ENCODE measurements around the gene MCUR1. TPM values are rescaled to one million over a fixed set of nuclear protein-coding genes. Genes with fewer than 3 reads are reported as not detected.

The MCUR1 gene
- total RNA-seq, 1 donor from 2014 or later: 16.3 TPM

DNA sequence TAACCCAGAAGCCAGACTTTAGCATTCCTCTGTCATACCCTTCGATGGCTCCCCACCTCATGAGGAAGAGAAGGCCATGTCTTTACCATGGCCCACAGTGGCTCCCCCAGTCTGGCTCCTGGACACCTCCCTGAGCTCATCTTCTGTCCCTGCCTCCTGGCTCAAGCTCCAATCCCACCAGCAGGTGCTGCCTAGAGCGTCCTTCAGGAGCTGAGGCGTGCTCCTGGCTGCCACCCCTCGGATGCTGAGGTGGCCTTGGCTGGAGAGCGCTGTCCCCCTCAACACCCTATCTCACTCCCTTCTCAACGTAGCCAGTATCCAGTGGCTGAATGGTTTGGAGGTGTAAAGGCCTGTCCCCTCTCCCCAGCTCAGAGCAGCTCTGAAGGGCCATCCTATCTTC is 55.3 kb downstream of the MCUR1 start:
- TF ChIP-seq CTCF (conservative IDR thresholded peaks at IDR 0.05; ENCODE audit: low read depth, low read length): no peak
- H3K4me3 ChIP-seq (ENCODE audit: low read depth, low read length): no peak overlapping the region
- no peak for DNase-seq (ENCODE audit: low read depth)

DNA sequence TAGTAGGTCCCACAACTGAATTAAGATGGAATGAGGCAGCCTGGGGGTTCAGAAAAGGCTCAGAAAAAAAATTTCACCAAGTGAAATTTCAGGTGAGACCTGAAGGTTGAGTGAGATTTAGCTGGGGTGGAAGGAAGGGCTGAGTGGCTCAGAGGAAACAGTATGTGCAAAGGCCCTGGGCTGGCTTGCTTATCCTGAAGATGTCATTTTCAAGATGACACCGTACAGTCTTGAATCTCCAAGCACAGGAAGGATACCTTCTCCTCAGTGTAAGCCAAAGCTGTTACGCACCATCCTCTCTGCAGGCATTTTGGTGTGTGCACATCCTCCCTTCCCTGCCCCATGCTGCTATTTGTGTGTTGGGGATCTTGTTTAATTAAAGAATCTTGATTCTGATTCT is 59.7 kb downstream of the MCUR1 start:
- no peak for DNase-seq (ENCODE audit: low read depth)
- no peak for TF ChIP-seq CTCF (conservative IDR thresholded peaks at IDR 0.05; ENCODE audit: low read depth, low read length)
- no peak overlapping the region for H3K4me3 ChIP-seq (ENCODE audit: low read depth, low read length)

- no peak for DNase-seq (ENCODE audit: low read depth)
- no peak overlapping the region for H3K4me3 ChIP-seq (ENCODE audit: low read depth, low read length)
- no peak for TF ChIP-seq CTCF (conservative IDR thresholded peaks at IDR 0.05; ENCODE audit: low read depth, low read length)
These were observed 70.6 kb downstream of the MCUR1 start for GRCh38 chr6:13743736-13744127.

- no peak overlapping the region for H3K4me3 ChIP-seq (ENCODE audit: low read depth, low read length)
- TF ChIP-seq CTCF (conservative IDR thresholded peaks at IDR 0.05; ENCODE audit: low read depth, low read length): no peak
- no peak for DNase-seq (ENCODE audit: low read depth)
These were observed 71.2 kb downstream of the MCUR1 start for GRCh38 chr6:13742961-13743735.

- no peak overlapping the region for H3K4me3 ChIP-seq (ENCODE audit: low read depth, low read length)
- no peak for TF ChIP-seq CTCF (conservative IDR thresholded peaks at IDR 0.05; ENCODE audit: low read depth, low read length)
- DNase-seq (ENCODE audit: low read depth): no peak
These were observed 73.0 kb downstream of the MCUR1 start for GRCh38 chr6:13741365-13741764.

Other genes with a start within 250 kb of the MCUR1 start
- 4.6 and 12.5 TPM in 2 replicates for gene SIRT5, start 240.0 kb downstream of the MCUR1 start, total RNA-seq
- 140 and 186 TPM in 2 replicates for gene NOL7, start 199.2 kb downstream of the MCUR1 start, total RNA-seq
- gene RANBP9, start 102.7 kb downstream of the MCUR1 start, total RNA-seq: 13.5 and 21.7 TPM in 2 replicates
- gene RNF182, start 110.4 kb upstream of the MCUR1 start, total RNA-seq: 15.6 and 19.1 TPM in 2 replicates

All from epithelial cell of proximal tubule (primary cell).